ENCODE data around the gene HPCA.

GRCh38 chr1:32895325-32896215 is 9.3 kb downstream of the HPCA start:
- TF ChIP-seq CTCF (IDR thresholded peaks at IDR 0.05) (no peak), POLR2AphosphoS5 (IDR thresholded peaks at IDR 0.05) (no peak), POLR2A (IDR thresholded peaks at IDR 0.05) (no peak), EP300 (IDR thresholded peaks at IDR 0.05) (no peak)
